NT2/D1 (cell line): ENCODE measurements around the gene PPFIA2.

Experiments used
- SUZ12 ChIP-seq: IDR thresholded peaks from 2 replicates; pipeline ENCODE4 v1.6.1; 2011; ENCODE audit not compliant: insufficient read length, insufficient read depth; ENCODE audit errors: extremely low read depth
- YY1 ChIP-seq: IDR thresholded peaks from 2 replicates; pipeline ENCODE4 v1.6.1; 2011; ENCODE audit not compliant: insufficient read length, insufficient read depth
- ZNF274 ChIP-seq: IDR thresholded peaks from 2 replicates; pipeline ENCODE4 v1.6.1; 2011; ENCODE audit warnings: mild to moderate bottlenecking, low read depth, low read length

DNA sequence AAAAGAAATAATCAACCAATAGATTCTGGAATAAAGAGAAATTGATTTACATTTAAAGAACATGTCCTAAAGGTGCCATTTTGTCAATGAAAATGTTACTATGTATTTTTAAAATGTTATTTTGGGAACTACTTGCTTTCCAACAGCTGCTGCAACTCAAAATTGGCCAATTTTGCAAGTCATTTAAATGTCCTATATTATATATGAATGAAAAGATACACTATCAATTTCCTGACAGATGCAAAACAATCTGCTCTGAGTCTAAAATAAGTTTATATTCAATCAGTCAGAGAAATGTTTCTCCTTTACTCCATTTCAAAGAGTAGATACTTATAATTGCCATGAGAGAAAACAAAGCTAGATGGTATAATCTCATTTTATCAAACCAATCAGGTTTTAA, 434.1 kb downstream of the PPFIA2 start:
- TF ChIP-seq ZNF274 (no peak), YY1 (no peak), SUZ12 (no peak)
